Breast epithelium (tissue), 3 donors: ENCODE measurements around the gene CERT1.

Experiments used
- CTCF ChIP-seq, 3 donors: fragments of 450-650 bp; IDR thresholded peaks; one replicate each; pipeline ENCODE4 v1.5.1; 2016 to 2017; ENCODE audit warnings: antibody characterized with exemption in 3 of 3, mild to moderate bottlenecking in 3 of 3, moderate library complexity in 3 of 3
- POLR2AphosphoS5 ChIP-seq, 3 donors: sonication (generic); formaldehyde crosslinking; IDR thresholded peaks; one replicate each; pipeline ENCODE4 v1.6.1; 2017; ENCODE audit warnings: antibody characterized with exemption in 3 of 3

GRCh38 chr5:75547812-75548211 is 36.4 kb upstream of the CERT1 start:
- TF ChIP-seq CTCF (IDR thresholded peaks at IDR 0.05) (no peak), POLR2AphosphoS5 (IDR thresholded peaks at IDR 0.05) (no peak)
